Lower leg skin (tissue), 3 donors: ENCODE results near the gene CEBPA.

Experiments used
- CTCF ChIP-seq, 3 donors: fragments of 450-650 bp; IDR thresholded peaks; one replicate each; pipeline ENCODE4 v1.5.1; 2016; ENCODE audit warnings: antibody characterized with exemption in 3 of 3, mild to moderate bottlenecking in 3 of 3, moderate library complexity in 2 of 3
- POLR2A ChIP-seq, 2 donors: fragments of 450-650 bp; IDR thresholded peaks; one replicate each; pipeline ENCODE4 v1.6.1; 2016 to 2017; ENCODE audit warnings: antibody characterized with exemption in 2 of 2, mild to moderate bottlenecking in 1 of 2, moderate library complexity in 1 of 2

- TF ChIP-seq POLR2A (IDR thresholded peaks at IDR 0.05) (no peak), CTCF (IDR thresholded peaks at IDR 0.05) (no peak)
These were observed 3.2 kb downstream of the CEBPA start for GRCh38 chr19:33299051-33299688.
